Spleen (tissue), 7 donors: ENCODE data around the gene TSHZ2.

Source experiments
- CTCF ChIP-seq, 11 experiments: fragments of 200-600 bp in 7 of 11; fragments of 450-650 bp in 4 of 11; sonication (generic) in 4 of 11; IDR thresholded peaks in 8 of 11; conservative IDR thresholded peaks in 3 of 11; 1 replicate in 7 of 11; 2 replicates in 4 of 11; pipeline versions ENCODE4 v1.4.0 to v1.8.0; 2016 to 2021; ENCODE audit warnings: antibody characterized with exemption in 11 of 11, inconsistent platforms in 4 of 11, mild to moderate bottlenecking in 1 of 11
- POLR2A ChIP-seq, 3 donors: fragments of 450-650 bp; IDR thresholded peaks; one replicate each; pipeline ENCODE4 v1.5.1; 2017; ENCODE audit warnings: antibody characterized with exemption in 3 of 3, mild to moderate bottlenecking in 1 of 3
- donor health status: DM: no; HTN: no; CAD: no; lungs with moderate emphysema.
- donor health status: DM: no; HTN: no; CAD: no.
- donor health status: DM: no; HTN: no; CAD: no.

DNA sequence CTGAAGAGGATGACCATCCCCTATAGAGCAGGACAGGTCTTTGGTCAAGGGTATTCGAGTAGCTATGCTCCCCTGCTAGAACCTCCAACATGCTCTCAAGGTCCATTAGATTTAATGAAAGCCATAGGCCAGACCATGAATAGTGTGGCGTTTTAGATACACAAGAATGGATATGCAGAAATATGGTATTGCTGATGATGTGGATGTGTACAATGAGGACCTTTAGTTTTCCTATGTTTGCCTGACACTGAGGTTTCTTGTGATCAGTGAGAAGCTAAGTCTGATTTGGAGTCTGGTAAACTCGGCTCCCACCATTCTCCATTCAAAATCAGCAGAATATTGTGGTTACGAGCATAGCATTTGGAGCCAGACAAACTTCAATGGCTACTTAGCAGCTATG, 125.6 kb downstream of the TSHZ2 start:
- no peak for TF ChIP-seq POLR2A (IDR thresholded peaks at IDR 0.05)
- no peak for TF ChIP-seq CTCF (IDR thresholded peaks at IDR 0.05 in 8 of 11, conservative IDR thresholded peaks at IDR 0.05 in 3 of 11)
